UCSD-AML1 (cell line): ENCODE measurements around the gene ACSF2.
"Not testable (repeated sequence)": the region's sequence is repeated elsewhere in the genome, so short reads cannot be mapped to it uniquely, and the experiment has no call there.

Experiments
- DNase-seq: peaks from one replicate; lab custom pipeline; 2025; ENCODE audit not compliant: unreplicated experiment; lab: John Stamatoyannopoulos, UW

The ACSF2 gene

GRCh38 chr17:50475775-50476544 lies 49.9 kb downstream of the ACSF2 start:
- not testable (repeated sequence) for DNase-seq

GRCh38 chr17:50476545-50477315 lies 50.7 kb downstream of the ACSF2 start:
- no peak for DNase-seq

- DNase-seq, result no peak
Measured at GRCh38 chr17:50477976-50478375, 52.0 kb downstream of the ACSF2 start.

GRCh38 chr17:50478391-50479381 lies 52.7 kb downstream of the ACSF2 start, which contains the start of gene RSAD1:
RSAD1 (plus strand) TSS chr17:50478860; CDS start chr17:50478885, 25 bp downstream.
- peak; percentile 95 for DNase-seq

- DNase-seq, result peak; percentile 80
Measured at GRCh38 chr17:50479522-50480141, 53.6 kb downstream of the ACSF2 start.

GRCh38 chr17:50480142-50480764 lies 54.2 kb downstream of the ACSF2 start:
- DNase-seq, result no peak

GRCh38 chr17:50480854-50481490 lies 55.0 kb downstream of the ACSF2 start:
- DNase-seq, result no peak

- DNase-seq, result no peak
Measured at GRCh38 chr17:50481648-50482047, 55.6 kb downstream of the ACSF2 start.

GRCh38 chr17:50482110-50482509 lies 56.1 kb downstream of the ACSF2 start:
- no peak for DNase-seq

- peak; percentile 78 for DNase-seq
Measured at GRCh38 chr17:50482516-50482915, 56.5 kb downstream of the ACSF2 start.

- no peak for DNase-seq
Measured at GRCh38 chr17:50483266-50483665, 57.2 kb downstream of the ACSF2 start.

GRCh38 chr17:50484386-50485155 lies 58.6 kb downstream of the ACSF2 start:
- no peak for DNase-seq

- no peak for DNase-seq
Measured at GRCh38 chr17:50487213-50488096, 61.4 kb downstream of the ACSF2 start.

GRCh38 chr17:50488880-50489279 lies 62.9 kb downstream of the ACSF2 start:
- no peak for DNase-seq

- DNase-seq, result no peak
Measured at GRCh38 chr17:50491505-50491904, 65.5 kb downstream of the ACSF2 start.

GRCh38 chr17:50492214-50492613 lies 66.2 kb downstream of the ACSF2 start:
- no peak for DNase-seq

- no peak for DNase-seq
Measured at GRCh38 chr17:50493744-50494143, 67.7 kb downstream of the ACSF2 start.
